Thymus (tissue), 11 donors: ENCODE results near the gene CC2D1A. TPM values are rescaled to one million over a fixed set of nuclear protein-coding genes. Genes with fewer than 3 reads are reported as not detected.
"Not testable (repeated sequence)": the region's sequence is repeated elsewhere in the genome, so short reads cannot be mapped to it uniquely, and the experiment has no call there.

Source experiments
- DNase-seq, 9 donors: peaks; one replicate each; pipeline ENCODE4 v3.0.0-alpha.2; 2013; ENCODE audit warnings: low spot score in 9 of 9, low read depth in 6 of 9, missing footprints in 1 of 9
- H3K27ac ChIP-seq, 2 donors: one replicate each; pipeline ENCODE4 v1.5.1; 2013; ENCODE audit warnings: control low read depth in 1 of 2, low read depth in 1 of 2, low read length in 1 of 2, mild to moderate bottlenecking in 1 of 2, moderate library complexity in 1 of 2
- H3K27me3 ChIP-seq, 2 donors: one replicate each; pipeline ENCODE4 v1.5.1; 2013; ENCODE audit warnings: low read length in 1 of 2; ENCODE audit not compliant: control insufficient read depth in 2 of 2, insufficient read depth in 1 of 2
- H3K36me3 ChIP-seq, 2 donors: one replicate each; pipeline ENCODE4 v1.5.1; 2013; ENCODE audit warnings: low read length in 1 of 2, mild to moderate bottlenecking in 1 of 2, moderate library complexity in 1 of 2; ENCODE audit not compliant: control insufficient read depth in 2 of 2, insufficient read depth in 2 of 2
- H3K4me1 ChIP-seq, 2 donors: one replicate each; pipeline ENCODE4 v1.5.1; 2013; ENCODE audit warnings: low read length in 2 of 2; ENCODE audit not compliant: control insufficient read depth in 2 of 2, insufficient read depth in 2 of 2
- H3K4me3 ChIP-seq, 2 donors: one replicate each; pipeline ENCODE4 v1.5.1; 2013; ENCODE audit warnings: low read length in 2 of 2, control low read depth in 1 of 2, mild to moderate bottlenecking in 1 of 2
- H3K9me3 ChIP-seq, 2 donors: one replicate each; pipeline ENCODE4 v1.5.1; 2013; ENCODE audit warnings: low read length in 1 of 2, mild to moderate bottlenecking in 1 of 2; ENCODE audit not compliant: control insufficient read depth in 2 of 2, insufficient read depth in 1 of 2
- WGBS: extraction: QIAGEN DNeasy Blood & Tissue Kit; methylation state at CpG from one replicate; pipeline ENCODE4 v1.1.7; 2013; 5-methylcytosine and 5-hydroxymethylcytosine counted together
- polyA plus RNA-seq: library from polyadenylated mRNA; stranded (reverse); fragments of 200-250 nt; gene quantifications from one replicate; pipeline ENCODE4 v1.2.3, GENCODE V29; 2013
- total RNA-seq: library from RNA; stranded (reverse); fragments of 120-200 nt; gene quantifications from one replicate; pipeline ENCODE4 v1.2.4, GENCODE V29; 2013
- donor health status: healthy.

The CC2D1A gene
- total and polyA plus RNA-seq, 2 donors, result 5.8 to 26.7 TPM

DNA sequence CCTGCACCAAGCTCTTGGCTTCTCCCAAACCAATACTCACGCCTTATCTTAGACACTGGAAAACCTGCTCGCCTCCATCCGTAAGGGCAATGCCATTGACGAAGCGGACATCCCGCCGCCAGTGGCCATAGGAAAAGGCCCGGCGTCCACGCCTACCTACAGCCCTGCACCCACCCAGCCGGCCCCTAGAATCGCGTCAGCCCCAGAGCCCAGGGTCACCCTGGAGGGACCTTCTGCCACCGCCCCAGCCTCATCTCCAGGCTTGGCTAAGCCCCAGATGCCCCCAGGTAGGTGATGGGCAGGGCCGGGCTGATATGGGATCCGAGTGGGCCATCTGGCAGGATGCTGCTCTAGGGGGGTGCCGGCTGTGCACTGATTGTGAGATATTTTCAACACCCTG, 7.4 kb downstream of the CC2D1A start:
- Histone ChIP-seq H3K9me3 (no peaks in the 10 kb centered on the region), H3K27me3 (no peaks in the 10 kb centered on the region), H3K4me1 (no peaks in the 10 kb centered on the region), H3K27ac (no peak overlapping the region), H3K4me3 (no peak overlapping the region), H3K36me3 (peaks cover 36 to 55% of the 10 kb centered on the region in 2 donors)
- 97% methylated on average over 17 of the region's 17 CpGs for WGBS
- no peak for DNase-seq

DNA sequence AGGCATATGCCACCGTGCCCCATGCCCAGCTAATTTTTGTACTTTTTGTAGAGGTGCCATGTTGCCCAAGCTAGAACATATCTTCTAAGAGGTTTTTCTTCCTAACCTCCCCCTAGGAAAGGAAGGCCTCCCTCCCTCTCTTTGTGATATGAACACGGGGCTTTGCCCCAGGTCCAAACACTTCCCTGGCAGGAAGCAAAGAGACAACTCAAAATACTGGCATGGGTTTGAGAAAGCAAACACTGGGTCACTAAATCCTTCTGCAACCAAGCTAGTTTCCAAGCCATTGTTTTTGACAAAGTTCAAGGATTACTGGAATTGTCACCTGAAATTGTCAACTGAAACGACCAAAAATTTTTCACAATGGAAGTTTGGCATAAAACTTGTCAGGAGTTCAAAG, 8.8 kb downstream of the CC2D1A start:
- Histone ChIP-seq H3K27ac (no peak overlapping the region), H3K4me1 (no peaks in the 10 kb centered on the region), H3K36me3 (peaks cover 45 to 67% of the 10 kb centered on the region in 2 donors), H3K27me3 (no peaks in the 10 kb centered on the region), H3K4me3 (no peak overlapping the region), H3K9me3 (no peaks in the 10 kb centered on the region)
- WGBS, result 96% methylated on average over 3 of the region's 3 CpGs
- DNase-seq, result no peak

DNA sequence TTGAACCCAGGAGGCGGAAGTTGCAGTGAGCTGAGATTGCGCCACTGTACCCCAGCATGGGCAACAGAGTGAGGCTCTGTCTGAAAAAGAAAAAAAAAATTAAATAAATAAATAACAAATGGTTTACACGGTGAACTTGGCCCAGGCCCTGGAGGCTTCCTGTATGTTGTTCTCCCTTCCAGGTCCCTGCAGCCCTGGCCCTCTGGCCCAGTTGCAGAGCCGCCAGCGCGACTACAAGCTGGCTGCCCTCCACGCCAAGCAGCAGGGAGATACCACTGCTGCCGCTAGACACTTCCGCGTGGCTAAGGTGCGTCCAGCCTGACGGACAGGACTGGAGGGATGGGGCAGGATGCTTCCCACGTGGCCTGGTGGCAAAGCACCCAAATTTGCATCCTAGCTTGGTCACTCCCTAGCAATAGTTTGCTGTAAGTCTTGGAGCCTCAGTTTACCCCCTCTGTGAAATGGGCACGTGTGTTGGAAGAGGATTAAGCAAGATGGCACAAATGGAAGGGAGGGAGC, 11.9 kb downstream of the CC2D1A start:
- Histone ChIP-seq H3K27me3 (no peaks in the 10 kb centered on the region), H3K4me3 (no peak overlapping the region), H3K27ac (no peak overlapping the region), H3K4me1 (no peaks in the 10 kb centered on the region), H3K9me3 (peaks cover 3 to 4% of the 10 kb centered on the region in 2 donors), H3K36me3 (peaks cover 50 to 68% of the 10 kb centered on the region in 2 donors)
- 97% methylated on average over 14 of the region's 14 CpGs for WGBS
- DNase-seq, result no peak

DNA sequence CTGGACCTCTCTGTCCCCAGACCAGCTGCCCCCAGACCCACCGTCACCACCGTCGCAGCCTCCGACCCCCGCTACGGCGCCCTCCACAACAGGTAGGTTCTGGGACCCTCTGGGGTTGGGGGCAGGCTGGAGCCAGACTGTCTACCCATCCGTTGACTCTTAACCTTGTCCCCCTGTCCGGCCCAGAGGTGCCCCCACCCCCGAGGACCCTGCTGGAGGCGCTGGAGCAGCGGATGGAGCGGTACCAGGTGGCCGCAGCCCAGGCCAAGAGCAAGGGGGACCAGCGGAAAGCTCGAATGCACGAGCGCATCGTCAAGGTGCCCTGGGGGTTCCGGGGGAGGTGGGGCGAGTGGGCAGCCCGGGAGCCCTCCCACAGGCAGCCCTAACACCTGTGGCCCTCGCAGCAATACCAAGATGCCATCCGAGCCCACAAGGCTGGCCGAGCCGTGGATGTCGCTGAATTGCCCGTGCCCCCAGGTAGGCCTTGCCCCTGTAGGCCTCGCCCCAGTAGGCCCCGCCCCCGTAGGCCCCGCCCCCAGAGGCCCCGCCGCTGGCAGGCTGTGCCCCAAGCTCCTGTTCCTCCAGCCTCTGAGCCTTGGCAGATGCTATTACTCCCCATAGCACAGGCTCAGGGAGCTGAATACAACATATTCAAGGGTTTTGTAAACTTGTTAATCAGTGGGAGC, 12.9 kb downstream of the CC2D1A start:
- Histone ChIP-seq H3K27ac (no peak overlapping the region), H3K27me3 (no peaks in the 10 kb centered on the region), H3K9me3 (peaks cover 3 to 4% of the 10 kb centered on the region in 2 donors), H3K4me1 (no peaks in the 10 kb centered on the region), H3K4me3 (no peak overlapping the region), H3K36me3 (peaks cover 51 to 70% of the 10 kb centered on the region in 2 donors)
- DNase-seq, result no peak
- WGBS, result 98% methylated on average over 34 of the region's 34 CpGs

DNA sequence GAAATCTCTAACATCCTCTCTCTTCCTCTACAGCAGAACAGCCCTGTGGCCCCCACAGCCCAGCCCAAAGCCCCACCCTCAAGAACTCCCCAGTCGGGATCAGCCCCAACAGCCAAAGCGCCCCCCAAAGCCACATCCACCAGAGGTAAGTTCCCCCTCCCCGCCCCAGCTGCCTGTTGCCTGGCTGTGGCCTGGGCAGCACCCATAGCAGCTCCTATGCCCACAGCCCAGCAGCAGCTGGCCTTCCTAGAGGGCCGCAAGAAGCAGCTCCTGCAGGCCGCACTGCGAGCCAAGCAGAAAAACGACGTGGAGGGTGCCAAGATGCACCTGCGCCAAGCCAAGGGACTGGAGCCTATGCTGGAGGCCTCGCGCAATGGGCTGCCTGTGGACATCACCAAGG, 14.5 kb downstream of the CC2D1A start:
- 96% methylated on average over 11 of the region's 11 CpGs for WGBS
- Histone ChIP-seq H3K4me3 (no peak overlapping the region), H3K36me3 (peaks cover 49 to 68% of the 10 kb centered on the region in 2 donors), H3K9me3 (peaks cover 3 to 4% of the 10 kb centered on the region in 2 donors), H3K27ac (no peak overlapping the region), H3K27me3 (no peaks in the 10 kb centered on the region), H3K4me1 (no peaks in the 10 kb centered on the region)
- DNase-seq, result no peak

DNA sequence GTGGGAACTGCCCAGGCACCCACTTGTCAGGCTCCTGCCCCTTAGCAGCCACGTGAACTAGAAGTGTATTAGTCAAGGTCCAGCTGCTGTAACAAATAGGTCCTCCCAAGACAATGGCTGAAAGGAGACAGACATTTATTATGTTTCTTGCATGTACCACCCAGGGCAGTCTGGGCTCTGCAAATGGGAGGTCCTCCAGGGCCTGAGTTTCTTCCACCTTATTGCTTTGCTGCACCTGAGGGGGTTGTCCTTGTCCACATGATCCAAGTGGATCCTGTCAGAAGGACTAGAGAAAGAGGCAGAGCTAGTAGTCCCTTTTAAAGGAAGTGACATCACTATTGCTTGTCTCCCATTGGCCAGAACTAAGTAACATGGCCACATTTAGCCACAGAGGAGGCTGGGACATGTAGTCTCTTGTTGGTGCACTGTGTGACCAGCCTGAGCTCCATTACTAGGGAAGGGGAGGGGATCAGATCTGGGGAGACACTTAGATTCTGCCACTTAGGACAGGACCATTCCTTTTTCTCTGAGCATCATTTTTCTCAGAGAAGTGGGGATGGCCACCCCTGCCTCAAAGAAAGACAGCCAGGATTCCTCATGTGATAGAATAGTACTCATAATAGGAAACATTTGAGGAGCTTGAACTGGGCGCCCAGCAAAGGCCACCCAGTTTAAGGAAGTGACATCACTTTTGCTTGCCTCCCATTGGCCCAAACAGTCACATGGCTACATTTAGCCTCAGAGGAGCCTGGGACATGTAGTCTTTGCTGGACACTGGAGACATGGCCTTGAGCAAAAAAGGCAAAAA, 15.1 kb downstream of the CC2D1A start:
- DNase-seq, result peak in 2 of 9 donors; percentile 16 to 46
- Histone ChIP-seq H3K27me3 (no peaks in the 10 kb centered on the region), H3K4me3 (no peak overlapping the region), H3K4me1 (no peaks in the 10 kb centered on the region), H3K9me3 (peaks cover 3 to 4% of the 10 kb centered on the region in 2 donors), H3K27ac (no peak overlapping the region), H3K36me3 (peaks cover 46 to 64% of the 10 kb centered on the region in 2 donors)
- 96% methylated on average over 2 of the region's 2 CpGs for WGBS

DNA sequence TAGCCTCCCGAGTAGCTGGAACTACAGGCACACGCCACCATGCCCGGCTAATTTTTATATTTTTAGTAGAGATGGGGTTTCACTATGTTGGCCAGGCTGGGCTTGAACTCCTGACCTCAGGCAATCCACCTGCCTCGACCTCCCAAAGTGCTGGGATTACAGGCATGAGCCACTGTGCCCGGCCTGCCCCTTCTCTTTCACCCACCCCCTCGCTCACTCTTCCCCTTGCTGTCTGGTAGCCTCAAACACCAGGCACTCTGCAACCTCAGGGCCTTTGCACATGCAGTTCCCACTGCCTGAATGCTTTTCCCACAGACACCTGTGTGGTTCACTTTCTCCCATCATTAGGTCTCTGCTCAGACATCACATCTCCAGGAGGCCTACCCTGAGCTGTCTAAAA, 16.1 kb downstream of the CC2D1A start:
- H3K9me3 ChIP-seq, H3K27ac ChIP-seq, H3K27me3 ChIP-seq, H3K4me3 ChIP-seq, DNase-seq, H3K4me1 ChIP-seq: not testable (repeated sequence)
- WGBS, result 97% methylated on average over 6 of the region's 6 CpGs
- H3K36me3 ChIP-seq, result peaks cover 46 to 71% of the 10 kb centered on the region in 2 donors

DNA sequence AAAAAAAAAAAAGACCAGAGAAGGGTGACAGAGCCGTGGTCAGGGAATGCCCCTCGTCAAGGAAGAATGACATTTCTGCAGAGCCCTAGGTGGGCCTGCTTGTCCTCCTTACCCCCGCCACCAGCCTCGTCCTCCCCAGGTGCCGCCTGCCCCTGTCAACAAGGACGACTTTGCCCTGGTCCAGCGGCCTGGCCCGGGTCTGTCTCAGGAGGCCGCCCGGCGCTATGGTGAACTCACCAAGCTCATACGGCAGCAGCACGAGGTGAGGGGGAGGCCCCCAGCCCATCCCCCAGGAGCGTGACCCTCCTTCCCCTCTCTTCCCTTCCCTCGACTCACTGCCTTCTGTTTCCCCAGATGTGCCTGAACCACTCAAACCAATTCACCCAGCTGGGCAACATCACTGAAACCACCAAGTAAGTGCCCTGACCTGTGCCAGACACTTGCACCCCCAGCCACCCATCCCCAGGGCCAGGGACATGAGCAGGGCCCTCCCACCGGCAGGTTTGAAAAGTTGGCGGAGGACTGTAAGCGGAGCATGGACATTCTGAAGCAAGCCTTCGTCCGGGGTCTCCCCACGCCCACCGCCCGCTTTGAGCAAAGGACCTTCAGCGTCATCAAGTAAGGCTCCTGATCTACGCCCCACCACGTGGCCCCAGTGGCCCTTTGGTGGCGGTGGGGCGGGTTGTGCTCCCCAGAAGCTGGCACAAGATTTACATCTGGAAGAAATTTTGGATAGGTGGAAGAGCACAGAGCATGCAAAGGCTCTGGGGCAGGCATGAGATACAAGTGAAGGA, 17.4 kb downstream of the CC2D1A start:
- Histone ChIP-seq H3K27me3 (no peaks in the 10 kb centered on the region), H3K4me3 (no peak overlapping the region), H3K36me3 (peaks cover 49 to 77% of the 10 kb centered on the region in 2 donors), H3K27ac (no peak overlapping the region), H3K9me3 (peaks cover 3 to 4% of the 10 kb centered on the region in 2 donors), H3K4me1 (no peaks in the 10 kb centered on the region)
- 97% methylated on average over 28 of the region's 28 CpGs for WGBS
- no peak for DNase-seq
